ENCODE results near the gene NUP98.

NUP98 gene

GRCh38 chr11:3738241-3738640 is 59.1 kb downstream of the NUP98 start:
- DNase-seq, result no peak

DNA sequence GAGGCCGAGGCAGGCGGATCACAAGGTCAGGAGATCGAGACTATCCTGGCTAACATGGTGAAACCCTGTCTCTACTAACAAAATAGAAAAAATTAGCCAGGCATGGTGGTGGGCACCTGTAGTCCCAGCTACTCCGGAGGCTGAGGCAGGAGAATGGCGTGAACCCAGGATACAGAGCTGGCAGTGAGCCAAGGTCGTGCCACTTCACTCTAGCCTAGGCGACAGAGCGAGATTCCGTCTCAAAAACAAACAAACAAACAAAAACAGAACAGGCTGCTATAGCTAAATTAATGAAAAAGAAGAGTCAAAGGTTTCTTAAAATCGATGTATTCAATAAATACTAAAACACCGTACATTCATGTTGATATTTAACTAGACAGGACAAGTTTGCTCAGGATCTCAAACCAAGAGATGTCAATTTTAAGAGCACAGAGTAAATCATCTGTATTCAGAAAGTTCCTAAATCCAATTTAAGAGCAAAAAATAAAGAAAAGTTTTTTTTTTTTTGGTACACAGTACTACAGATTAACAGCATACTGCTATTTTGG is 59.9 kb downstream of the NUP98 start:
- peak in 1 of 58 donors; percentile 13 for DNase-seq

GRCh38 chr11:3736816-3737215 is 60.5 kb downstream of the NUP98 start:
- no peak for DNase-seq

DNA sequence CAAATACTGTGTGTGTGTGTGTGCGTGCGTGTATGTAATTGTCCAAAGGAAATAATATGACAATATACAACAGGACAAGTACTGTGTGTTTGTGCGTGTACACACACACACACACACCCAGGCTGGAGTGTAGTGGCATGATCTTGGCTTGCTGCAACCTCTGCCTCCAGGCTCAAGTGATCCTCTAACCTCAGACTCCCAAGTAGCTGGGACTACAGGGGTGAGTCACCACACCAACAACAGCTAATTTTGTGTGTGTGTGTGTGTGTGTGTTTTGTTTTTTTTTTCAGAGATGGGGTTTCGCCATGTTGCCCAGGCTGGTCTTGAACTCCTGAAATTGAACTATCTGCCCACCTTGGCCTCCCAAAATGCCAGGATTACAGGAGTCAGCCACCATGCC is 61.5 kb downstream of the NUP98 start:
- DNase-seq, result no peak

DNA sequence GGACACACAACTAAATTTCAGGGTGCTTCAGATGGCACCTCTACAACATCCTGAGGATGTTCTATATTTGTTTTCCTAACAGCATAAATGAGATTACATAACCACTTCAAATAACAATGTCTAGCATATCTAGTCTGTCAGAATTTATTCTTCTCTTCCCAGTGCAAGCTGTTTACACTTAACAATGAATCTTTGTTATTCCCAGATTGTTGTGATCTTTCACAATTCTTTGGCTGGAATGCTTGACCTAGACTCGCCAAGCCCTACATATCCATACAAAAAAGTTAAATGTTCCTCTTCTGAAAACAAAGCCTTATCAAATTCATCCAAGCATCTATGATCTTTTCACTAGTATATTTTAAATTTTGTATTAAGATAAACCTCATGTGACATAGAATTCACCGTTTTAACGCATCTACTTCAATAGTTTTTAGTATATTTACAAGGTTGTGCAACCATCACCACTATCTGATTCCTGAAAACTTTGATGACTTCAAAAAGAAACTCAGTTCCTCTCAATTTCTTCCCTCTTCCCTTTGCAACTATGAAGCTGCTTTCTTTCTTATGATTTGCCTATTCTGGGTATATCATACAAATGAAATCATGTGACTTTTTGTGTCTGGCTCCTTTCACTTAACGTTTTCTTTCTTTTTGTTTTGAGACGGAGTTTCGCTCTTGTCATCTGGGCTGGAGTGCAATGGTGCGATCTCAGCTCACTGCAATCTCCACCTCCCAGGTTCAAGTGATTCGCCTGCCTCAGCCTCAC is 64.5 kb downstream of the NUP98 start:
- DNase-seq, result no peak

GRCh38 chr11:3723014-3723708 is 74.2 kb downstream of the NUP98 start:
- no peak for DNase-seq

GRCh38 chr11:3722100-3722499 is 75.3 kb downstream of the NUP98 start:
- no peak for DNase-seq

GRCh38 chr11:3720997-3721396 is 76.4 kb downstream of the NUP98 start:
- no peak for DNase-seq

DNA sequence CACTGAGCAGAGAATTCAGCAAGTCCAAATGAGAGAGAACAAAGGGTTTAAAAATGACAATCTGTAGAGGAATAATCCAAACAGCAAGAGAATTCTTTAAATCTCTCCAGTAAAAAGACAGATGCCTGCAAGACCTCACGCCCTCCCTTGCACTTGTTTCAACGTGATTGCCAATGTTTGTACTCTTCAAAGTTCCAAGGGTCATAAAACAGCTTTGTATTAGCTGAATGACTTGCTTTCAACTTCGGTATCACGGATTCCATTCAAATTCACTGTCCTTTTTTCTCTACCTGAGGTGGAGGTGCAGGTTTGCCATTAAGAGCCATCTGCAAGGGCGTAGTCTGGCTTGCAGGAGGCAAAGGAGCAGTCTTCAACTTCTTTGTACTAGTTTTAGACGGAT is 85.1 kb downstream of the NUP98 start:
- no peak for DNase-seq

GRCh38 chr11:3710485-3711259 is 86.7 kb downstream of the NUP98 start:
- DNase-seq, result no peak

DNA sequence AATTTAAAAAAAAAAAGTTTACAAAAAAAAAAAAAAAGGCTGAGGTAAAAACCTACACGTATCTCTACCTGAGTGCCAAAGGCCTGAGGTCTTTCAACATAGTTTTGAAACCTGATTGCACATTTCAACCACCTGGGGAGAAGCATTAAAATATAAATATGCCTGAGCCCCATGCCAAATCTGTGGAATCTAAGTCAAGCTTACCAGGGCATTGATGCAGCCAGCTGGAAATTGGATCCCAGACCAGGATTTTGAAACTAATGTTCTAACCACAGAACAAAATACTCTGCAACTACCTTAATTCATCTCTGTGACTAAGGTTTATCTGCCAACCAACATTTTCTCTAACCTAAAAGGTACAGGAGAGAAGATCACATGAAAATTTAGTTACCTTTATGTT is 87.4 kb downstream of the NUP98 start:
- DNase-seq, result no peak

DNA sequence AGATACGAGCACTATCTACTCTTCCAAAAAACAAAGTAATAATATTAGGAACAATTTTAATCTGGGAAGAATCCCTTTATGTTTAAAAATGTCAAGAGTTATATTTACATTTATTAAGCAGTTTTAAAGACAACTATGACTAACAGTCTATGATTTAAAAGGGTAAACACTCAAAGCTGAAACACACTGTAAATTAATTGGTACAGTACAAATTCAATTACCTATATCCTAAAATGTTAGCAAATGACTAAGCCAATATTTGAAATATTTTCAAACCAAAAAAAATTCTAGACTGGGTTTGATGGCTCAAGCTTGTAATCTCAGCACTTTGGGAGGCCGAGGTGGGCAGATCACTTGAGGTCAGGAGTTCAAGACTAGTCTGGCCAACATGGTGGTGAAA is 90.2 kb downstream of the NUP98 start:
- DNase-seq, result no peak

DNA sequence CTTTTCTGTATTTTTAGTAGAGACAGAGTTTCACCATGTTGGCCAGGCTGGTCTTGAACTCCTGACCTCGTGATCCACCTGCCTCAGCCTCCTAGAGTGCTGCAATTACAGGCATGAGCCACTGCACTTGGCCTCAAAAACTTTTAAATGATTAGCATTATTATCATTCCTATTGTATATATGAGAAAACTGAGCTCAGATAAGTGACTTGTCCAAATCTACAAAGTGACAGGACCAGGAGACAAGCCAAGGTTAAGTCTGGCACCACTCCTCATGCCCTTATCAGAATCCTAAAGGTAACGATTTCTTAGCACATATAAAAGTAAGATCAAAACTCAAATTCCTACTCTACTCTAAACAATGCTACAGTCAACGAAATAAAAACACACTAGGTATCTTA is 94.0 kb downstream of the NUP98 start:
- no peak for DNase-seq

- DNase-seq, result no peak
These were observed 96.4 kb downstream of the NUP98 start for GRCh38 chr11:3700910-3701309.

- DNase-seq, result no peak
These were observed 96.9 kb downstream of the NUP98 start for GRCh38 chr11:3700410-3700809.

DNA sequence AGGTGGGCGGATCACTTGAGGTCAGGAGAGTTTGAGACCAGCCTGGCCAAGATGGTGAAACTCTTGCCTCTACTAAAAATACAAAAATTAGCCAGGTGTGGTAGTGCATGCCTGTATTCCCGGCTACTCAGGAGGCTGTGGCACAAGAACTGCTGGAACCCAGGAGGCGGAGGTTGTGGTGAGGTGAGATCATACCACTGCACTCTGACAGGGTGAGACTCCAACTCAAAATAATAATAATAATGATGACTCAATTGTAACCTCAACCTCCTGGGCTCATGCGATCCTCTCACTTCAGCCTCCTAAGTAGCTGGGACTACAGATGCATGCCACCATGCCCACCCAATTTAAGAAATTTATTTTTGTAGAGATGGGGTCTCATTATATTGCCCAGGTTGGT is 110.6 kb downstream of the NUP98 start:
- no peak for DNase-seq

DNA sequence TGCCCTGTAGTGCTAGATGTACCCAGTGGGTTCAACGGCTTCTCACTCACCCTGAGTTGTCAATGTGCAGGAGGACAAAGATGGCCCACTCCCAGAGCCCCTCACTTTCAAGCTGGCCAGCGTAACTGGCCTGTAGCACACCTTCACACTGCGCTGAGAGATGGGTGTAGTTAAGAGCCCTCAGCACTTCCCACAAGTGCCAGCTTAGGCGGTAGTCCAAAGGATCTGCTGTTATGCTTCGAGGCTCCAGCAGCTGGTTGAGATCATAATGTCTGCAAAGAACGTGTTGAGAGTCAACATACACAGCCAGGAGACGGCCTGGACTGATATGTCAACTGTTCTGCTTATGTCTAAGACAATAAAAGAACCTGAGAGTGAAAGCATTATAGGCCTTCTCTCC is 111.4 kb downstream of the NUP98 start:
- DNase-seq, result no peak

DNA sequence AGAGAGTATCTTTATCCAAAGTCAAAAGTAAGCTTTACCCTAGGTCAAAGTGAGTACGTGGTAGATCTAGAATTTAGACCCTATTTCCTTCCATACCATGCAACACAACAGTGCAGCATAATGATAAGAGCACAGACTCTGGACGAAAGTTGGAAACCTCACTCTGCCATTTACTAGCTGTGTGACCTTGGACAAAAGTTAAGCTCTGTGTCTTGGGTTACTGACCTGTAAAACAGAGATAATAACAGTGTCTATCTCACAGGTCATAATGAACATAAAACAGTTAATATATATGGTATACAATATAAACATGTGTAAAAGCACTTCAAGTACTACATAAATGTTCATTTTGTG is 112.6 kb downstream of the NUP98 start:
- DNase-seq, result no peak

DNA sequence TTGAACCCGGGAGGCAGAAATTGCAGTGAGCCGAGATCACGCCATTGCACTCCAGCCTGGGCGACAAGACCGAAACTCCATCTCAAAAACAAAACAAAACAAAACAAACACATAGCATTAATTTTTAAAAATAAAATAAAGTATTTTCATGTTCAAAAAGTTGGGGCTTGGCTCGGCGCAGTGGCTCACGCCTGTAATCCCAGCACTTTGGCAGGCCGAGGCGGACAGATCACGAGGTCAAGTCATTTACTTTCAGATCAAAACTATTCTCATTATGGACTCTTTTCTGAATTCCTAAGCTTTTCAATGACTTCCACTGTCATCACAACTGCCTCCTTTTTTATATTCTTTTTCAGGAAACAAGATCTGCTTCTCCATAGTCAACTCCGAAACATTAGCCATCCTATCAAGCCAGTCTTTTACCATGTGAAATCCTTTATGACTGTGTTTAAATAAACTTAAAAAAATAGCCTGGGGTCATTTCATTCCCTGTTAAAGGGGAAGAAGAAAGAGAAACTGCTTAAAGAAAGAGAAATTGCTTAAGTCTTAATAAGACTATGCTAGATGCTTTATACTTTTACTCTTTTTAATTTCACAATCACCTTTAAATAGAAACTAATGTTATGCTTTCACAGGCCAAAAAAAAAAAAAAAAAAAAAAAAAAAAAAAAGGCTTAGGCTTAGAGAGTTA is 113.1 kb downstream of the NUP98 start:
- no peak for DNase-seq

GRCh38 chr11:3683039-3683438 is 114.3 kb downstream of the NUP98 start:
- no peak for DNase-seq

- no peak for DNase-seq
These were observed 118.3 kb downstream of the NUP98 start for GRCh38 chr11:3679077-3679476.

GRCh38 chr11:3675971-3676370 is 121.4 kb downstream of the NUP98 start:
- no peak for DNase-seq
